Activated CD4-positive, alpha-beta T cell treated with anti-CD3 and anti-CD28 coated beads for 4 hours (primary cell): Measurements from ENCODE around the gene UHRF1.
"Not testable (repeated sequence)": the region's sequence is repeated elsewhere in the genome, so short reads cannot be mapped to it uniquely, and the experiment has no call there.

Experiments
- DNase-seq, 2 donors: peaks; one replicate each; pipeline ENCODE4 v3.0.0-alpha.2; 2020

The UHRF1 gene

DNA sequence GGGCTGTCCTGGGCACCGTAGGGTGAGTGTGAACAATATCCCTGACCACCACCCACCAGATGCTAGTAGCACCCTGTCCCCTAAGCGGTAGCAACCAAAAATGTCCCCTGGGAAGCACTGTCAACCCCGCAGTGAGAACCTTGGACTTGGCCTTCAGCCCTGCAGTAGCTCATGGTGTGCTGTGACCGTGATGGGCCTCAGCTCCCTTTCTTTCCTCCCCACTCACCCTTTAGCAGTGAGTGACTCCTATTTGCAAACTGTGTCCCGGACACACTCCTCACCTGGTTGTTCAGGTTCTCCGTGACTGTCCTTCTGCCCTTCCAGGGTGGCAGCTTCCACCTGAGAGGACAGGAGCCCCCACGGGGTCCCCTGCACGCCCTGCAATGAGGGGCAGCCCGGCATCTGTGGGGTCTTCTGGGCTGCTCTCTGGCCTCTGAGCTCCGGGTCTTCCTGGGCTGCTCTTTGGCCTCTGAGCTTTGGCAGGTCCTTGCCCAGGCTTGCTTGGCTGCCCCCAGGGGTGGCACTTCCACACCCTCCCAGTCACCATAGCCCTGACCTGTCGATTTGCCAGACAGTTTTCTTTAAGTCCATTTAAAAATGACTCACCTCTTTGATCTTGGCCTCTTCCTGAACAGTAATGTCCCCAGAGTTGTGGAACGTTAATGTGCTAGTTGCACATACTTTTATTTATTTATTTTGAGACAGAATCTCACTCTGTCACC, 63.4 kb downstream of the UHRF1 start:
- no peak for DNase-seq

DNA sequence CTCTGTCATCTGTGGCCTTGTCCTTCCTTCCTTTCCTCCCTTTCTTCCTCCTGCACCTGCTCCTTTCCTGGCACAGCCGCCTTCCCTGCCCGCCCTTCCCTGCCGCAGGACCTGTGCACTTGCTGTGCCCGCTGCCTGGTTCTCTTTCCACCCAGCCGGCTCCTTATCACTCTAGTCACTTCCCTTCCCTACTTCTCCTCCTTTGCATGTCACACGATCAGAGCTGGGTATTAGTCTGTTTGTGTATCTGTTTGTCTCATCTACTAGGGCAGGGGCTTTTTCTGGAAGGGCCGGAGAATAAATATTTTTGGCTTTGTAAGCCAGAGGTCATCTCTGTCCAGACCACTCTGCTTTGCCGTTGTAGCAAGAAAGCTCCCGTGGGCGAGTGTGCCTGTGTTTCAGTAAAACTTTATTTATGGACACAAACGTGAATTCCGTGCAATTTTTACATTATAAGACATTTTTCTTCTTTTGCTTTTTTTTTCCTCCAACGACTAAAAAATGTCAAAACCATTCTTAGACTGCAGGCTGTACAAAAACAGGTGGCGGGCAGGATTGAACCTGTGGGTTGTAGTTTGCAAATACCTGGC, 65.7 kb downstream of the UHRF1 start:
- no peak for DNase-seq

DNA sequence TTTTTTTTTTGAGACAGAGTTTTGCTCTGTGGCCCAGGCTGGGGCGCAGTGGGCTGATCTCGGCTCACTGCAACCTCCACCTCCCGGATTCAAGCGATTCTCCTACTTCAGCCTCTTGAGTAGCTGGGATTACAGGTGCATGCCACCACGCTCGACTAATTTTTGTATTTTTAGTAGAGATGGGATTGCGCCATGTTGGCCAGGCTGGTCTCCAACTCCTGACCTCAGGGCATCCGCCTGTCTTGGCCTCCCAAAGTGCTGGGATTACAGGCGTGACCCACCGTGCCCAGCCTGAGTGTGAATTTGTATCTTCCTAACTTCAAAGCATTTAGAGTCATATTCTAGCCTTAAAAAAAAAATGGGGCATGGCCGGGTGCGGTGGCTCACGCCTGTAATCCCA, 66.3 kb downstream of the UHRF1 start:
- not testable (repeated sequence) for DNase-seq

DNA sequence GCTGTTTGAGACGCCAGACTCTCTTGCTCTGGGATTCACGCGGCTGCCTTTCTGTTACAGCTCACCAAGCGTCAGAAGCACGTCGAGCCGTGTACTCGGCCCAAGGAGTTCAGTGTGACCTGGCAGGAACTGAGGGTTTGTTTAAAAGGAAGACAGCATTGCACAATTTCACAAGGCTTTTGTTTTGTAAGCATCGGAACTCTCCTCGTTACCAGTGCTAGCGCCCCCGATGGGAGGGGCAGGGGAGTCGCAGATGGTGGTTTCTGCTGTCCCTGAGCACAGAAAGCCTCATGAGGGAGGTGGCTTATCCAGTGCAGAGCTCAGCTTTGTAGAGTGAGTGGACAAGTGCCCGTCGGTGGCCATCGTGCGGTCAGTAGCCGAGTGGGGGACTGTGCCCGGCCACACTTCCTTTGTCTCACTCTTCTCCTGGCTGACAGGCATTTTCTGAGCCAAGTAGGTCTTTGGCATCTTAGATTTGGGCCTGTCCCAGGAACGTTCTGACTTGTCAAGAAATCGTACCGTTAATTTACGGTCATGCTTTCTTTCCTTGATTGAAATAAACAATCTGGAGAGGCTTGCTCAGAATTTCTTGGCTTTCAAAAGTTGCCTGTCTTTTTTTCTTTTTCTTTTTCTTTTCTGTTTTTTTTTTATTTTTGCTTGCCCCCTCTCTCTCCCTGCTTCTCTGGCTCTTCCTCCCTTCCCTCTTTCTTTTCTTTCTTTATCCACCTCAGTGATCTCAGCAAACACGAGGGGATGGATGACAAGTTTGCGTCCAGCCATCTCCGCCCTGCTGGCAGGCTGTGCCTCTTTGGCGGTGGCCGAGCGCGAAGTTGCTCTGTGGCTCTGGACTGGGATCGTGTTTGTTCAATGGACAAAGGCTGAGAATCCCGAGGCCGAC, 67.3 kb downstream of the UHRF1 start:
- no peak for DNase-seq

DNA sequence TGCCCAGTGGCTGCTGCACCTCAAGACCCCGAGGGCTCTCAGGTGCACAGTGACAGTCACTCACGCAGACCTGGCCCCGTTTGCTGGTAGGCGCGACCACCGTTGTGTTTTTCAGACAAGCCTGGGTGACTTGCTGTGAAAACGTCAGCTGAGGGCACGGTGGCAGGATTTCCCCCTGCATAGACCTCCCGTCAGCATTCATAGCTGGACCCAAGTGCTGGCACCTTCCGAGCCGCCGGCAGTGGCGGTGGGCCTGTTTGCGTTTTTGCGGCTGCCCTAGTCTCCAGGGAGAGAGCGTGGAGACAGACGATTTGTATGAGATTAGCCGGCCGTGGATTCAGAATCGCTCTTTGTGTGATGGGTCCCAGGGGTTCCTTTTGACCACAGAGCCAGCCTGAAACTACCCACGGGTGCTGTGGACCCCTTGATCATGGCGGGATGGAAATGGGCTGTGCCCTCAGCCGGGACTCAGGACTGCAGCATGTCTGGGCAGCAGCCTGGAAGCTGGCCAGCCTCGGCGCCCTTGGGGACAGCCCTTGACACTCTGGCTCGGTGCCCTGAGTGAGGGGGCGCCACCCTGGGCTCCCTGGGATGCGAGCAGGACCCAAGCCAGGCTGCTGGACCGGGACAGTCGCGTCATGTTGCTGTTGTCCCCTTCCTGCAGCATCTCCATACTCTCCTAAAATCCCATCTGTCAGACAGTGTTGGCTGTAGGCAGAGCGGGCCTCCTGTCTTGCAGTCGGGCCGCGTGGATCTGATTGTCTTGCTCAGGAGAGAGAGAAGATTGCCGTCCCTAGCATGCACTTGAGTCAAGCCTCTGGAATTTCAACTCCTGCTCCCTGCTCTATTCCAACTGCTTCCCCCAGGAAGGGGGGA, 68.2 kb downstream of the UHRF1 start:
- DNase-seq: no peak

DNA sequence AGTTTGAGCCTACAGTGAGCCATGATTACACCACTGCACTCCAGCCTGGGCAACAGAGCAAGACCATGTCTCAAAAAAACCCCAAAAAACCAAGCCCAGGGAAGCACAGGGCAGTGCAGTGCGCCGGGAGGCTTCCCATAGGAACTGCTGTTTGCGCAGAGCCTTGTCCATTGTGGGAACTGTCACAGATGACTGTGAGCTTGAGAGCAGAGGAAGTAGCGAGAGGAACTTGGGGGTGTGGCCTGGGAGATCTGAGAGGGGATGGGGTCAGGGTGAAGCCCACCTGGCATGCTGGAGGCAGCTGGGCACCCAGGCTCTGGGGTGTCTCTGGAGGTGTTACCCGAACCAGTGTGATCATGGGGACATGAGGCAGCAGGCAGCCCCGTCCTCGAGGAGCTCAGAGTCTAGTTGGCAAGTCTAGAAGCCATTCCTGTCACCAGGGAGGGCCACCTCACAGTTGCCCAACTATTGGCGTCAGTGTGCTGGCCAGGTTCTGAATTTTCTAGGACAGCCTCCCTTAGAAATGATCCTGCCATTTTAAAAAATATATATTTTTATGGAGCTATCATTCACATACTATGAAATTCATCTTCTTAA, 70.0 kb downstream of the UHRF1 start:
- no peak for DNase-seq

DNA sequence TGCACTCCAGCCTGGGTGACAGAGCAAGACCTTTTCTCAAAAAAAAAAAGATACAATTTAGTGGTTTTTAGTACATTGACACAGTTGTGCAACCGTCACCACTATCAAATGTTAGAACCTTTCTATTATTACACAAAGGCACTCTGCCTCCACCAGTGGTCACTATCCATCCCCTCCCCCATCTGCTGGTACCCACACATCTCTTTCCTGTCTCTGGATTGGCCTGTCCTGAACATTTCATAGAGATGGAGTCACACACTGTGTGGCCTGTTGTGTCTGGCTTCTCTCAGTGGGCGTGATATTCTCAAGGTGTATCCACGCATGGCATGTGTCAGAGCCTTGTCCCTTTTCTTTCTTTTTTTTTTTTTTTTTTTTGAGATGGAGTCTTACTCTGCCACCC, 70.8 kb downstream of the UHRF1 start:
- DNase-seq: no peak

DNA sequence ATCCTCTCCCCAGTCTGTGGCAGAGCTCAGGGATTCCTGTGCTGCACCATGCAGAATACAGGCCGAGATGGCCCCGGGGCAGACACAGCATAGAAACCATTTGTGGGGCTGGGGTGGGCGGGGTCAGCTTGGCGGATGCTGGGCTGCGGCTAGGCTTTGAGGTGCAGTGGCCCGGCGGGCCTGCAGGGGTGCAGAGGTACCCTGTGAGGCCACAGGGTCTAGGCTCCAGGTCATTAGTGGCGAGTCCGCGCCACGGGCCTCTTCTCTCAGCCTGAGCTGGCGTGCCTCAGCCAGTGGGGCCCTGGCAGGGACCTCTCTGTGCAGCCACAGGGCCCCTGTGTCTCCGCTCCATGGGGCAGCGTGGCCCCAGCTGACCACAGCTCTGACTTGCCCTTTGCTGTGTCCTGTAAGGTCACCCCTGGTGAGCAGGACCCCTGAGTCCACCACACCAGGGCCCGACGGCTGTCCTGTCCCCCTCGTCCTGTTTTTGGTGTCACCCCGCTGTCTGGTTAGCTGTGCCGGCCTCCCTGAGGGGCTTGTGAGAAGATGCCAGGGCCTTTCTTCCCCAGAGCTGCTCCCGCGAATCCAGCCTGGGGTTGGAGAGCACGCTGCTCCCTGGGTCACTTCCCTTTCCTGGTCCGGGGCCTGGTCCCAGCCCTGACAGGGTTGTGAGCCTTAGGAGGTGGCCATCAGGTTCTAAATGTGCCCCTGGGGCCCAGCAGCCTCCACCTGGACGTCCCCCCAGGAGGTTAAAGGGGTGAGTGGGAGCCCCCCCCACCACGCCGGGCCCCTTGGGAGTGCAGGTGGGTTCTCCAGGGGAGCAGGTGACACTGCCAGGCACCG, 71.8 kb downstream of the UHRF1 start:
- DNase-seq: no peak

DNA sequence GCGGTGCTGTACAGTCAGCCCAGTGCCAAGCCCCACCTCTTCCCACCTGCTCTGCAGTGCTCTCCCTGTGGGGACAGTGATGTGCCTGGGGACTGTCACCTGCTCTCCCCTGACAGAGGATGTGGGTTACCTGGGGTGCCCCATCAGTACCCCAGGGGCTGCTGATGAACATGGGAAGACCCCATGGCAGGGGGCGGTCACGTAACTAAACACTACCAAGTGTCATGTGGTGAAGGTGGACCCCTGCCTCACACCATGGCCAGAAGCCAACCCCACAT, 72.3 kb downstream of the UHRF1 start:
- no peak for DNase-seq

DNA sequence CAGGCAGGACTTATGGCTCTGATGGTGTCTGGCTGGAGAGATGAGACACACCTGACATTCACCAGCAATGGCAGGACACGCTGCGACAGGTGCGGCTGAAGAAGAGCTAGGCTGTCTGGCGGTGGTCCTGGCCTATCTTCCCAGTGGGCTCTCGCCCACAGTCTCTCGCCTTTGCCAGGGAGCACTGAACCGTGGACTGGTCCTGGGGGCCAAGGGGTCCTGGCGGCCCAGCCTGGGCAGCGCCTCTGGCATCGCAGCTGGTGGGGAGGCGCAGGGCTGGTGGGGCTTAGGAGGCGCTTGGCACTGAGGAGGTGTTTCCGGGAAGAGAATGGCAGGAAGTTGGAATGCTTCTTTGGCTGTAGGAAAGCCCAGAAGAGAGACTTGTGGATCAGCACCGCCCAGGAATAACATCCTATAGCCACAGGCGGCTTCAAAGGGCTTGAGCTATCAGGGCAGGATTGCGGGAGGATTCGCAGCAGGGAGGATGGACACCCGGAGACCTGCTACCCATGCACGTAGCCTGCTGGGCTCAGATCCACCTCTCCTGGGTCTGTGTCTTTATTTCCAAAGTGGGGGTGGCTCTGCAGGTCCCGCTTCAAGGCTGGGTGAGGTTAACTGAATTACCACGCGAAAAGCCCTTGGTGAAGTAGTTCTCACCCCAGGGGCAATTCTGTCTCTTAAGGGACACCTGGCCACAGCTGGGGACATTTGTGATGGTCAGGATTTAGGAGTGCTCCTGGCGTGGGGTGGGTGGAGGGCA, 74.2 kb downstream of the UHRF1 start:
- DNase-seq: no peak

DNA sequence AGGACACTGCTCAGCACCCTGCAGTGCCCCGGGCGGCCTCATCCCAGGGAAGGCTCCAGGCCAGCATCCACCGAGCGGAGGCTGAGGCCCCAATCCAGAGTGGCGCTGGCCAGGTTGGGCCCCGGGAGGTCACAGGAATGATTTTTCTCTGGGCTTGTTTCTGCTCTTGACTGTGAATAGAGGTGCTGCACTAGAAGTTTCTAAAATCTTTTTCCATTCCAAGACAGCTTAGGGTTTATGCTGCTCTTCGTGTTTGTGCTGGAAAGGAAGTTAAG, 74.7 kb downstream of the UHRF1 start:
- no peak for DNase-seq

DNA sequence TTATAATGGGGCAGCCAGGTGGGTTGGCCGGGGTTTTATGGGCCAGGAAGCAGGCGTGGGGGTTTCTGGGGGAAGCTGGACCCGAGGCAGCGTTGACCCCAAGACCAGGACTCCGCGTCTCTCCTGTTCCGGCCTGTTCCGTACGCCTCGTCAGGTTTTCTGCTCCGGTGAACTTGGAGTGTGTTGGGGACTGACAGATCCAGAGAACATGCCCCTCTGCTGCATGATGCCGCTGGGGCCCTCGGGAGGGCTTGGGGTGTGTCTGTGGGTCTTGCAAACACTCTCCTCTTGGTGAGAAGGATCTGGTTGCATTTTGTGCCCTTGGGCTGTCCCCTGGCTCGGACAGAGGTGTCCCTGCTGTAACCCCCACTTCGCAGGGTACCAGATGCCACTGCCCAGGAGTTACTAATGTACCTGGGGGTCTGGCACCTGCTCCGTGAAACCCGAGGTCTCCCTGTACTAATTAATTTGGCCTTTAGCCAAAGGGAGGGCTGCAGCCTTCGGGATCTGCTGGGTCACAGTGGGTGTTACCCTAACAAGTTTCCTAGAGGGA, 75.2 kb downstream of the UHRF1 start:
- no peak for DNase-seq

DNA sequence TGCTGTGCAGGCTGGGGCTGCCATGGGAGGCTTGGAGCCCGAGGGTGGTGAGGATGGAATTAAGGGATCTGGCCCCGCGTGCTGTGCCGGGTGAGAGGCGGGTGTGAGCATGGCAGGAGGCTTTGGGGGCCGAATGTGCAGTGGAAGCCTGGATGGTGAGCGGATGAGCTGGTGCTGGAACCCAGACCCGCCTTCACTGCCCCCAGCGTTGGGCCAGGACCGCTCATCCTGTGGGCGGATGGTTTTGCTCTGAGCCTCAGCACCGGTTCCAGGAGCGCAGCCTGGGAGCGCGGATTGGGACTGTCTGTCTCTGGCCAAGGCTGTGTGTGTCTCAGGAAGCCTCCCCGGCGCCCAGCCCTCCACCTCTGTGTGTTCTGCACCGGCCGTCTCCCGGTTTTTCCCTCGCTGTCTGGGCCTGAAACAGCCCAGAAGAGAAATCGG, 76.3 kb downstream of the UHRF1 start:
- no peak for DNase-seq

DNA sequence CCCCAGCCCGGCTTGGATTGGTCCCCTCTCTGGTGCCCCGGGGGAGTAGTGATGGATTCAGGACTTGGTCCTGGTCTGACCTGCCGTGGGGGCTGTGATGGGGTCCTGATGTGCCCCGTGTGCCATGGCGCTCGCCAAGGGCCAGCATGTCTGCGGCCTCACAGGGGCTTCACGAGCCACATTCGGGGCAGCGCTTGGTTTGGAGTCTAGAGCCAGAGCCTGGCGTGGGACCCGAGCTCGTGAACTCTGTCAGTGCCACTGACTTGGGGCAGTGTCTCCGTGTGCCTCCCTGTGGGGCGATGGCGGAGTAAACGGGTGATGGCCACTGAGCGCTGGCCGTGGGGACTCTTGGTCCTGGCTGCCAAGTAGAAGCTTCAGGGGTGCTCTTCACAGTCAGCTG, 76.8 kb downstream of the UHRF1 start:
- DNase-seq: no peak

DNA sequence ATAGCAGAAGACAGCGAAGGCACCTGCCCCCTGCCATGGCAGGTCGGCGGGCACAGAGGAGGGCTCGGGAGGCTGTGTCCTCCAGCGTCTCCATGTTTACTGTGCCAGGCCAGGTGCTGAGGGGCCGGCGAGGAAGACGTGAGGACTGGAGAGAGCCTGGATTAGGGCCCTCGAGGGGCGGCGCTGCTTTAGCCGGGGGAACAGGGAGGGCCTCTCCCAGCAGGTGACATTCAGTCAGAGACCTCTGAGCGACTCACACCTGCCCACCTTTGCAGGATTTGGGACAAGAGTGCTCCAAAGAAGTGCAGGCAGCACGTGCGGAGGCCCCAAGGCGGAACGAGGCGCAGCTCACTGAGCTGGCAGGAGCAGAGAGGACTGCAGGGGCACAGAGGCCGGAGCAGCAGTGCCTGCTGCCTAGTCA, 77.2 kb downstream of the UHRF1 start:
- DNase-seq: no peak

DNA sequence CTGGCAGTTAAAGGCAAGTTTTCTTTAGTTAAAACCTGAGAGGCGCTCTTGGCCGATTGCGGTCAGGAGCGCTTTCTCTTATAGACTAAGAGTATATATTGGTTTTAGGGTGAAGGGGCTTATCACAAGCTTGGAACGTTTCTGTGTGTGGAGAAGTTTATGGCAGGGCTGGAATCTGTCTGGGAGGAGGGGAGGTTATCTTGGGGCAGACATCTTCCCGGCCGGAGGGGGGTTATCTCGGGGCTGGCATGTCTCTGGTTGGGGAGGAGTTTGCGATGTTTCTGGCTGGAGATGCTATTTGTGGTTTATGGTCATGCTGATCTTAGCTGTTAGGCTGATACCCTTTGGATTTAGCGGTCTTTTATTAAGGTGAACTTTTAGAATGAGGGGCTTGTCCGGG, 78.0 kb downstream of the UHRF1 start:
- no peak for DNase-seq

DNA sequence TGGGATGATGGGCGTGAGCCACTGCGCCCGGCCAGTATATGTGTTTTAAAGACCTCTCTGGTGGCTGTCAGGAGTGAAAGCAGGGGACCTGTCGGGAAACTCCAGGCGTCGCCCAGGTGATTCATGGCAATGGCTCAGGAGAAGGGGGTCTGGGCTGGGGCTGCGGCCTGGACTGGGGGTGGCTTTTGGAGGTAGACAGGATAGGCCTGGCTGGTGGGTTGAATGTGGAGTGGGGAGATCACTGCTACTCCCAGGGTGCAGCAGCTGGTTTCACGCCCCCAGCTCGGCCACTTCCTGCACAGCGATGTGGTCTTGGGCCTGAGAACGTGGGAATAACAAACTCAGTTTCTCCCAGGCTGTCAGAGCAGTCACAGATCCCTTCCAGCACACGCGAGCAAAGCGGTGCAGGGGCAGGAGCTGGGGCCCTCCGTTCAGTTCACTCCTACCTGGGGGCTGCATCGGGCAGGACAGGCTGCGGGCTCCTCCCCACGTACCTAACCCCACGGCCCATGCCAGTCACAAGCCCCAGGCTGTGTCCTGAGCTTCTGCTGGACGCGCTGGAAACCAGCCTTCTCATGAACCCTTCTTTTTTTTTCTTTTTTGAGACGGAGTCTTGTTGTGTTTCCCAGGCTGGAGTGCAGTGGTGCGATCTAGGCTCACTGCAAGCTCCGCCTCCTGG, 78.5 kb downstream of the UHRF1 start:
- DNase-seq: no peak

DNA sequence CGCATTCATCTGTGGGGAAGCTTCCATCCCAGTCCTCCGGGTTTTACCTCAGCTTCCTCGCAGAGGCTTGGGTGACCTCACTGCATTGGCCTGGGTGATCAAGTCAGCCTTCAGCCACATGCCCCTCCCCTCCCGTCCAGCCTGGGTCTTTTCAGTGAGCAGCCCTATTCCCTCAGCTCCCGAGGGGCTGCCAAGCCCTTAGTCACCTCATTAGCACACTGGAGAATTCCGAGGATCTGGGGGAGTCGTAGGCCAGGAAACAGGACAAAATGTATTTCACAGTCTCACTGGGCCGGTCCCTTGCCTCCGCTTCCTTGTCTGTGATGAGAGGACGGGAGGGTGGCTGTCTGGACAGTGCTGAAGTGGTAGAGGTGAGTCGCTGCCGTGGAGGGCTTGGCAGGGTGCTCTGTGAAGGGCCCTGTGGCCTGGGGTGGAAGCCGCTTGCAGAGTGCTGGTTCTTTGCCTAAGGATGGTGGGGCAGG, 79.5 kb downstream of the UHRF1 start:
- no peak for DNase-seq

DNA sequence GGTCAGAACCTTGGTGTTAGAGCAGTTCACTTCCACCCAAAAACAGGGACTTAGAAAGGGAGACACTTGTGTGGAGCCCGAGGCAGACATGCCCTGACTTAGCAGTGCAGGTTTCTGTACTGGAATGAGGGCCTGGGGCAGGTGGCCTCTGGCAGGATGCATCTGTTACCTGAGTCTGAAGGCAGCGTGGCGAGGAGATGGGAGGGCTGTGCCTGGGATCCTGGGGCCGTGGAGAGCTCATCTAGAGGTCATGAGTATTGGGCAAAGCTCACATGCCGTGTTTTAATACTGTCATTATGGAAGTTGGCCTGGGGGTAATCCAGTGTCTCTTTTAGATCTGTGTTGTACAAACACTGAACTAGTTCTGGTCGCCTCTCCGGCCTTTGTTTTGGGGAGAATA, 81.0 kb downstream of the UHRF1 start:
- DNase-seq: no peak

DNA sequence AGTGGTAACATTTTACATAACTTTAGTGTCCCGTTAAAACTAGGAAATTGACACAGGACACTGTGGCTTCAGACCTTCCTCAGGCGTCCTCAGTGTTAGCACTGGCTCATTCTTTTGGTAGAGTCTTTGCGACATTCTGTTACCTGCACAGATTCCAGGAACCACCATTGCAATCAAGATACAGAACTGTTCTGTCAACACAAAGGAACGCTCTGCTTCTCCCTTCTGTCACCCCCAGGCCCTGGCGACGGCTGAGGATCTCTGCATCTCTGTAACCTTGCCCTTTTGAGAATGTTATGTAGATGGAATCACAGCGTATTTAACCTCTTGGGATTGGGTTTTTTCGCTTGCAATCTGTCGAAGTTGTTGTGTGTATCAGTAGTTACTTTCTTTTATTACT, 82.2 kb downstream of the UHRF1 start:
- DNase-seq: no peak
